HG03571 (cell line): ENCODE results near the gene GCDH.
A peak's percentile ranks its signal among the peaks of the same experiment; 100 is the strongest.
"Not testable (repeated sequence)": the region's sequence is repeated elsewhere in the genome, so short reads cannot be mapped to it uniquely, and the experiment has no call there.

Source experiments
- ATAC-seq: cut with Tn5 transposase; IDR thresholded peaks from one replicate; pipeline ENCODE4 v1.9.1; 2021; ENCODE audit not compliant: unreplicated experiment

Gene GCDH

GRCh38 chr19:12899891-12900518 lies 9.0 kb downstream of the GCDH start:
- peak; percentile 58 for ATAC-seq

GRCh38 chr19:12907166-12907565 lies 16.2 kb downstream of the GCDH start:
- ATAC-seq, result no peak

- ATAC-seq, result no peak
Observed at GRCh38 chr19:12912571-12912970, 21.6 kb downstream of the GCDH start.

GRCh38 chr19:12913011-12913561 lies 22.1 kb downstream of the GCDH start:
- no peak for ATAC-seq

- no peak for ATAC-seq
Observed at GRCh38 chr19:12913851-12914690, 23.1 kb downstream of the GCDH start.

GRCh38 chr19:12915860-12916259 lies 24.9 kb downstream of the GCDH start:
- ATAC-seq, result not testable (repeated sequence)

- ATAC-seq, result no peak
Observed at GRCh38 chr19:12918253-12918652, 27.3 kb downstream of the GCDH start.

GRCh38 chr19:12921047-12921446 lies 30.1 kb downstream of the GCDH start:
- no peak for ATAC-seq

- ATAC-seq, result no peak
Observed at GRCh38 chr19:12922959-12923358, 32.0 kb downstream of the GCDH start.

GRCh38 chr19:12924621-12925310 lies 33.8 kb downstream of the GCDH start:
- ATAC-seq, result no peak

- no peak for ATAC-seq
Observed at GRCh38 chr19:12930002-12930645, 39.2 kb downstream of the GCDH start.

- ATAC-seq, result no peak
Observed at GRCh38 chr19:12932392-12933286, 41.7 kb downstream of the GCDH start.

- peak; percentile 36 for ATAC-seq
Observed at GRCh38 chr19:12933287-12934072, 42.5 kb downstream of the GCDH start, which contains the start of gene FARSA. Gene FARSA (minus strand): TSS chr19:12933711. CDS start chr19:12933696, 15 bp downstream.

GRCh38 chr19:12935071-12935470 lies 44.1 kb downstream of the GCDH start:
- no peak for ATAC-seq

- ATAC-seq, result no peak
Observed at GRCh38 chr19:12936582-12936981, 45.6 kb downstream of the GCDH start.

GRCh38 chr19:12937093-12937926 lies 46.4 kb downstream of the GCDH start:
- no peak for ATAC-seq

- ATAC-seq, result peak; percentile 70
Observed at GRCh38 chr19:12937927-12938778, 47.2 kb downstream of the GCDH start, which contains the start of gene CALR. Gene CALR (plus strand): TSS chr19:12938609. CDS start chr19:12938680, 71 bp downstream.
